Left lung (tissue), 10 donors: ENCODE measurements around the gene GMDS. TPM values are rescaled to one million over a fixed set of nuclear protein-coding genes. Genes with fewer than 3 reads are reported as not detected.

Experiments used
- ATAC-seq: fragments of 200-7000 bp; cut with Tn5 transposase; one replicate; pipeline ENCODE4 v1.9.1; 2020; ENCODE audit warnings: moderate library complexity
- DNase-seq, 4 donors: peaks; one replicate each; pipeline ENCODE4 v3.0.0-alpha.2; 2013 to 2020
- H3K27ac ChIP-seq, 2 donors: fragments of 200-600 bp; sonication (generic) in 1 of 2; one replicate each; pipeline versions ENCODE4 v1.5.0 to v1.8.0; 2020 to 2021
- H3K27me3 ChIP-seq, 2 donors: fragments of 200-600 bp; sonication (generic) in 1 of 2; one replicate each; pipeline versions ENCODE4 v1.5.0 to v1.8.0; 2020 to 2021
- H3K36me3 ChIP-seq, 2 donors: fragments of 200-600 bp; sonication (generic) in 1 of 2; one replicate each; pipeline versions ENCODE4 v1.5.0 to v1.8.0; 2020 to 2021
- H3K4me1 ChIP-seq, 2 donors: fragments of 200-600 bp; one replicate each; pipeline ENCODE4 v1.8.0; 2021
- H3K4me3 ChIP-seq, 2 donors: fragments of 200-600 bp; sonication (generic) in 1 of 2; one replicate each; pipeline versions ENCODE4 v1.5.0 to v1.8.0; 2020 to 2021; ENCODE audit warnings: mild to moderate bottlenecking in 1 of 2
- H3K9me3 ChIP-seq, 2 donors: fragments of 200-600 bp; sonication (generic) in 1 of 2; one replicate each; pipeline versions ENCODE4 v1.5.0 to v1.8.0; 2020 to 2021
- CTCF ChIP-seq, 2 donors: fragments of 200-600 bp; sonication (generic) in 1 of 2; IDR thresholded peaks; one replicate each; pipeline versions ENCODE4 v1.5.0 to v1.8.0; 2021; ENCODE audit warnings: antibody characterized with exemption in 2 of 2
- intact Hi-C, 2 donors: fragments of 100-400 bp; cut with DNase I; formaldehyde crosslinking; loops; one replicate each; pipeline versions ENCODE4 v1.11.2 to v1.14.2; 2022
- polyA plus RNA-seq, 6 donors: library from polyadenylated mRNA; unstranded; fragments of 120-200 nt; gene quantifications; one replicate each; pipeline ENCODE4 v1.2.1, GENCODE V29; 2013; ENCODE audit not compliant: insufficient read length in 6 of 6
- total RNA-seq, 2 donors: library from RNA; stranded (reverse); fragmentation: NEBNext Ultra II Directional; extraction: Animal tissue kit (Norgen Biotek cat#: 25700); gene quantifications; one replicate each; pipeline ENCODE4 v1.2.1, GENCODE V29; 2021
- donor health status: DM: no; HTN: yes; CAD: no.
- donor health status: DM: no; HTN: no; CAD: no.

Gene GMDS
- total and polyA plus RNA-seq, 8 donors = 16.5 to 25.4 (median 21.2) TPM

DNA sequence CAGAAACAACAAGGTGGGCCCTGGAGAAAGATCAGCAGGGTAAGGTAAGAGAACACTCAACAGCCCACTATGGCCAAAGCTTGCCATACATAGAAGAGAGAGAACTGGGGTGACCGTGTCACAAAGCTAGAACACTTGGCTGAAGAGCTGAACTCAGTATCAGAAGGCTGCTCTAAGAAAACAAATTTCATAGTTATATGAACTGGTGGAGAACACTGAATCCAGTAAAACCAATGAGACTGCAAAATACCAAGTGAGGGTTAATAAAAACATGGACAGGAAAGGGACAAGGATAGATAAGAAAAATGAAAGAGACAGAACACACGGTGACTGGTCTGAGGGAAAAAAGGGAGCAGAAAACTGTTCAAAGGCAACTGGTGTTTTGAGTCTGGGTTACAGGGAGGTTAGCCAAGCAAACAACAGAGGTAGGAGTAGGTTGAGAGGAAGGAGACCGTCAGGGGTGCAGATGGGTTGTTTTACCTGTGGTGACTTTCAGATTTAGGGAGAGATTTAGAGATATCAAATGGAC lies 56.5 kb downstream of the GMDS start:
- ATAC-seq = no peak

GRCh38 chr6:2188397-2188796 lies 57.0 kb downstream of the GMDS start:
- ATAC-seq (no peak), DNase-seq (no peak)
- intact Hi-C loops = no loop called here
- no peaks in the 10 kb centered on the region for H3K9me3 ChIP-seq
- no peaks in the 10 kb centered on the region for H3K4me1 ChIP-seq
- H3K27ac ChIP-seq = no peak overlapping the region
- no peaks in the 10 kb centered on the region for H3K27me3 ChIP-seq
- no peaks in the 10 kb centered on the region for H3K36me3 ChIP-seq
- H3K4me3 ChIP-seq = no peak overlapping the region
- no peak for TF ChIP-seq CTCF (IDR thresholded peaks at IDR 0.05)

More for the DNA sequence above, 56.5 kb downstream of the GMDS start:
- no peak for DNase-seq
- no peaks in the 10 kb centered on the region for H3K4me1 ChIP-seq
- H3K27me3 ChIP-seq = no peaks in the 10 kb centered on the region
- no peak overlapping the region for H3K4me3 ChIP-seq
- intact Hi-C loops = no loop called here
- H3K27ac ChIP-seq = no peak overlapping the region
- no peaks in the 10 kb centered on the region for H3K36me3 ChIP-seq
- TF ChIP-seq CTCF (IDR thresholded peaks at IDR 0.05) = no peak
- H3K9me3 ChIP-seq = no peaks in the 10 kb centered on the region

GRCh38 chr6:2187826-2188225 lies 57.6 kb downstream of the GMDS start:
- Histone ChIP-seq H3K36me3 (no peaks in the 10 kb centered on the region), H3K27me3 (no peaks in the 10 kb centered on the region), H3K4me1 (no peaks in the 10 kb centered on the region), H3K27ac (no peak overlapping the region), H3K9me3 (no peaks in the 10 kb centered on the region), H3K4me3 (no peak overlapping the region)
- ATAC-seq = no peak
- no peak for TF ChIP-seq CTCF (IDR thresholded peaks at IDR 0.05)
- intact Hi-C loops = no loop called here
- DNase-seq = no peak

GRCh38 chr6:2186516-2186915 lies 58.9 kb downstream of the GMDS start:
- ATAC-seq (no peak), DNase-seq (no peak)
- Histone ChIP-seq H3K27me3 (no peaks in the 10 kb centered on the region), H3K36me3 (no peaks in the 10 kb centered on the region), H3K27ac (no peak overlapping the region), H3K4me3 (no peak overlapping the region), H3K9me3 (no peaks in the 10 kb centered on the region), H3K4me1 (no peaks in the 10 kb centered on the region)
- no peak for TF ChIP-seq CTCF (IDR thresholded peaks at IDR 0.05)
- intact Hi-C loops = no loop called here

- no peaks in the 10 kb centered on the region for H3K9me3 ChIP-seq
- no peaks in the 10 kb centered on the region for H3K4me1 ChIP-seq
- no peak for DNase-seq
- H3K27me3 ChIP-seq = no peaks in the 10 kb centered on the region
- H3K27ac ChIP-seq = no peak overlapping the region
- TF ChIP-seq CTCF (IDR thresholded peaks at IDR 0.05) = no peak
- intact Hi-C loops = no loop called here
- H3K36me3 ChIP-seq = no peaks in the 10 kb centered on the region
- H3K4me3 ChIP-seq = no peak overlapping the region
- ATAC-seq = no peak
These were observed 59.9 kb downstream of the GMDS start for GRCh38 chr6:2185466-2185865.
